ENCODE data around the gene POU2F1. TPM values are rescaled to one million over a fixed set of nuclear protein-coding genes. Genes with fewer than 3 reads are reported as not detected.

Gene POU2F1
- total RNA-seq, 1 experiment from 2014 or later: 24.5 TPM

GRCh38 chr1:167428395-167428794 is 207.7 kb downstream of the POU2F1 start:
- CTCF ChIA-PET: no interaction called here

More at GRCh38 chr1:167428395-167428794, 207.7 kb downstream of the POU2F1 start:
- no peak overlapping the region for H3K9ac ChIP-seq (ENCODE audit: low read length)
- H3K9me3 ChIP-seq (ENCODE audit: control insufficient read depth in 1 of 2, insufficient read depth in 1 of 2, low read depth in 1 of 2, low read length in 2 of 2): no peaks in the 10 kb centered on the region
- H3K4me1 ChIP-seq (ENCODE audit: control insufficient read depth in 1 of 2, insufficient read depth in 2 of 2, low read length in 2 of 2): no peaks in the 10 kb centered on the region
- H2AFZ ChIP-seq (ENCODE audit: low read depth, low read length, poor library complexity, severe bottlenecking): no peak overlapping the region
- no peaks in the 10 kb centered on the region for H3K79me2 ChIP-seq (ENCODE audit: insufficient read depth, low read length)
- no peaks in the 10 kb centered on the region for H3K36me3 ChIP-seq (ENCODE audit: control insufficient read depth in 1 of 2, insufficient read depth in 2 of 2, low read length in 2 of 2)
- H4K20me1 ChIP-seq (ENCODE audit: insufficient read depth): no peaks in the 10 kb centered on the region
- BruUV-seq (replicated peaks): no TSS peak
- ATAC-seq: no peak
- no peak overlapping the region for H3K4me3 ChIP-seq (replicated peaks in 1 of 2; ENCODE audit: low read depth in 1 of 2, low read length in 2 of 2)
- RAD21 ChIA-PET (ENCODE audit: low non-redundant PET in 1 of 2, low total read pairs in 2 of 2, uncharacterized antibody in 2 of 2, unreplicated experiment in 2 of 2): no interaction called here
- no peaks in the 10 kb centered on the region for H3K9me2 ChIP-seq (ENCODE audit: insufficient read depth)
- DNase-seq (ENCODE audit: low read depth, low spot score): no peak
- TF ChIP-seq ATF3 (IDR thresholded peaks at IDR 0.05) (no peak), SP1 (IDR thresholded peaks at IDR 0.05; ENCODE audit: low read depth) (no peak), ELF1 (IDR thresholded peaks at IDR 0.05; ENCODE audit: borderline replicate concordance, low read depth) (no peak), EZH2phosphoT487 (IDR thresholded peaks at IDR 0.05; ENCODE audit: borderline replicate concordance) (no peak), CBX3 (IDR thresholded peaks at IDR 0.05; ENCODE audit: low read depth) (no peak), EGR1 (IDR thresholded peaks at IDR 0.05; ENCODE audit: low read depth) (no peak), POLR2A (IDR thresholded peaks at IDR 0.05; ENCODE audit: borderline replicate concordance, extremely low read depth, insufficient read depth, insufficient read length) (no peak), REST (IDR thresholded peaks at IDR 0.05; ENCODE audit: low read depth) (no peak), RAD21 (IDR thresholded peaks at IDR 0.05; ENCODE audit: low read depth) (no peak), YY1 (IDR thresholded peaks at IDR 0.05; ENCODE audit: extremely low read depth, insufficient replicate concordance, low read depth, low read length) (no peak), ZBTB33 (IDR thresholded peaks at IDR 0.05; ENCODE audit: extremely low read depth, insufficient replicate concordance, low read length) (no peak), JUND (IDR thresholded peaks at IDR 0.05) (no peak), ZNF274 (IDR thresholded peaks at IDR 0.05; ENCODE audit: low read depth, low read length) (no peak)
- no peak overlapping the region for H3K27ac ChIP-seq (ENCODE audit: low read depth, low read length)
- H3K27me3 ChIP-seq (ENCODE audit: insufficient read depth, low read length): no peaks in the 10 kb centered on the region
- POLR2A ChIA-PET: no interaction called here
- H3K4me2 ChIP-seq (ENCODE audit: low read length): no peak overlapping the region
- intact Hi-C loops (cut with micrococcal nuclease): no loop called here

Data from HCT116 (cell line).